ENCODE data around the gene CRYZL1. TPM values are rescaled to one million over a fixed set of nuclear protein-coding genes. Genes with fewer than 3 reads are reported as not detected.
"Not testable (repeated sequence)": the region's sequence is repeated elsewhere in the genome, so short reads cannot be mapped to it uniquely, and the experiment has no call there.

Gene CRYZL1
- 10 to 100 TPM; 58.0 to 76.8 (median 63.0) TPM for polyA plus RNA-seq (ENCODE audit: insufficient read length in 4 of 4)

DNA sequence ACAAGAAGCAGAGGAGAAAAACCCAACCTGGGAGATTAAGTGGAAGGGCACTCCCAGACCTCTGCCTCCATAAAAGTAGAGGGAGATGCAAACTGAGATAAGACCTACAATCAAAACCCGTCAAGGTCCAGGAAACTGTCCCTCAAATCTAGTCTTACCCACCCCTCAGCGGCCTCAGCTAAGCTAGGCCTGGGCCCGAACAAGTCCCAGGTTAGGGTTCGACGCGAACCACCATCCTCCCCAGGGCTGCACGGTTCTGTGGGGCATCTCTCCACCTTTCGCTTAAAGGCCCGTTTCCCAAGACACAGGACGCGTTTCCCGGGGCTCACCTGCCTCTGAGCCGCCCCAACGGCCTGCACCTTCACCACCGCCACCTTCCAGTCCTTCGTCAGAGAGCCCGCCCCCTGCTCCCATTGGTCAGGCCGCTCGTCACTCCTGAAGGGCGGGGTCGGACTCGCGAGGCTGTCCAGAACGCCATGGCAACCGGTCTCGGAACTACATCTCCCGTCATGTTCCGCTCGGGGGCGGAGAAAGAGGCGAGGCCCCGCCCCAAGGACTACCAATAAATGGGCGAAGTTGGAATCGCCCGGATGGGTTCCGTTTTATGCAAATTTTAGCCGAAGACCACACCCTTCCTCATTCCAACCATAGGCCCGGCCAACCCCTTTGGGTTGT is at the start of gene CRYZL1:
TSS of gene CRYZL1 (minus strand) at position 390 of the 675 bp plus-strand sequence. CDS start 10,190 bp downstream, outside the sequence.
- peak; percentile 96 to 100 (median 99) for DNase-seq (ENCODE audit: low read depth in 4 of 4, low spot score in 3 of 4)

DNA sequence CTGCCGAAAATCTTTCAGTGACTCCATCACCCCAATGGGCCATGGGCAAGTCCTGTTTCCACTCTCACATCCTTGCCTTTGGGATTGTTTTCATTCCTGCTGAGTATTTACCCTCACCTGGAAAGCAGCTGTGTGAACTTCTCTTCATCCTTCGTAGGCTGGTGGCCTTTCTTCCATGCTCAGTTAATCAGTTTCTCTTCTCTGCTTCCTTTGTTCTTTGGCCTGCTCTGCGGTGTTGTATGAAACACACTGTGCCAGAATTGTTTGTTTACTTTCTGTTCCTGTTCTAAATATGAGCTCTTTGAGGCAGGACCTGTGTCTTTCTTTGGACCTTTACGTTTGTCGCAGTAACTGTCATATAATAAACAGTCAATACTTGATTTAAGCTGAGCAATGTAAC is 49.3 kb upstream of the CRYZL1 start:
- DNase-seq (ENCODE audit: low read depth in 4 of 4, low spot score in 3 of 4), result no peak

DNA sequence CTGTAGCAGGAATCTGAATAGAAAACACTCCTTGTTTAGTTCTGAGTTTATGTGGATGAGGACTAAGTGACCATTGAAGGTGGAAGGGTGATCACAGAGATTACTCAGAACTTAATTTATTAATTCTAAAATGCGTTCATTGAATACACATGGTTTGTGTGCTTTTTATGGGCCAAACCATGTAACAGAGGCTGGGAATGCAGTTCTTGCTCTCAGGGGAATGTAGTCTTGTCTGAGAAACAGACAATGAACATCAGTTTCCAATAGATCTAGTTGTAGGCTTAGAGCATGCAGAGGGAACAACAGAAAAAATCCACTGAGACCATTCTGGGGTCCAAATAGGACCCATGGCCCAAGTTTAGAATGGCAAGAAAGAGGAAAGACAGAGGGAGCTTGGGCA is 46.8 kb upstream of the CRYZL1 start:
- no peak for DNase-seq (ENCODE audit: low read depth in 4 of 4, low spot score in 3 of 4)

DNA sequence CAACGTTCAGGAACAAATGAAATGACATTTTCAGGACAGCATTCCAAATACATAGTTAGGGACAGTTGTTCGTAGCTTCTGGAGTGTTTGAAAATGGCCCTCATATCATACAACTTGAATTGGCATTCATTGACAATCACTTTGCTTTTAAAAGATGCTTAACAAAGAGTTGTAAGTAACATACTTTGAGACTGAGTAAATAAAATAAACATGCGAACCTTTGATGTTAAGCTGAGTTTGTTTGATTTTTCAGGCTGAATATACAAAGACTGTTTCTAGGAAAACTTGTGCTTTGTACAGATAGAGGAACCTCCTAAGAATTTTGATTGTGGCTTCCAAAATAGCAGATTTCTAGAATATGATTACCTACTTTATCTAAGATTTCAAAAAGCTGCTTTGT is 46.1 kb upstream of the CRYZL1 start:
- DNase-seq (ENCODE audit: low read depth in 4 of 4, low spot score in 3 of 4), result no peak

DNA sequence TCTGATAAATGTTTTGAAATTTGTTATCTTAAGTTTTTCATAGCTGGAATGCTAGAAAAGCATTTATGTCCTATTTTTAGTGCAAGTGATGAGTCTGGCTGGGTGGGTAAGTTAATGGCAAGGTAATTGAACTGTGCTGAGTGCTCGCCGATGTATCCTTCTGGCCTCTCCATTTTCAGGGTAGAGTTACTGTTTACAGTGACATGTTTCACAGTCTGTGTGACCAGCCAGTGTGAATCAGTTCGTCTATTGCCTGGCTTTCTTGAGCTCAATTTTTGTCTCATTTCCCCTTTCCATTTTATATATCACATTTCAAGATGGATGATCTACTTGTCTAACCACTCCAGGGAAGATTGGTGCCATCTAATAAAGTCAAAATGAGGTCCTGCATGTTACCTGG is 44.8 kb upstream of the CRYZL1 start:
- no peak for DNase-seq (ENCODE audit: low read depth in 4 of 4, low spot score in 3 of 4)

DNA sequence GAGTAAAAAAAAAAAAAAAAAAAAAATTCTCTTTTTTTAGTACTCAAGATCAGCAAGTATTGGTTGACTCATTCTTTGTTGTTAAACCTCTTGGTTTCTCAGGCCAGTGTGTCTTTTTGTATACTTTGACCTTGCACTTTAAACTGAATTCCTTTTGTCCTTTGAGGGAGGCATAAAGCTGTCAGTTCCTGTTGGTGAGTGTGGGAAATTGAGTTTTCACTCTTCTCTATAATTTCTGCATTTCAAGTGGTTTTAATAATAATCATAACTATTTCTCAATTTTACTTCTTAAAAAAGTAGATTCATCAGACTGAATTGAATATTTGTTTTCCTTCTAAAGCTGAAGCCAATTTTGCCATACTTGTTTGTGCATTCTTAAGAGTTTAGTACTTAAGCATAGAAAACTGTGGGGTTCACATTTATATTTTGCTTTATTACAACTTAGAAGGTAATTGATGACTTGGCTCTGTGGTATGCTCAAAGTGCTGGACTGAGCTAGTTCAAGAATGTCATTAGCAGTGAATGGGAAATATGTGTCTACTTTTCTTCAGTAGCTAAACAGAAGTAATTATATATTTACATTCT is 44.2 kb upstream of the CRYZL1 start:
- DNase-seq (ENCODE audit: low read depth in 4 of 4, low spot score in 3 of 4), result no peak

DNA sequence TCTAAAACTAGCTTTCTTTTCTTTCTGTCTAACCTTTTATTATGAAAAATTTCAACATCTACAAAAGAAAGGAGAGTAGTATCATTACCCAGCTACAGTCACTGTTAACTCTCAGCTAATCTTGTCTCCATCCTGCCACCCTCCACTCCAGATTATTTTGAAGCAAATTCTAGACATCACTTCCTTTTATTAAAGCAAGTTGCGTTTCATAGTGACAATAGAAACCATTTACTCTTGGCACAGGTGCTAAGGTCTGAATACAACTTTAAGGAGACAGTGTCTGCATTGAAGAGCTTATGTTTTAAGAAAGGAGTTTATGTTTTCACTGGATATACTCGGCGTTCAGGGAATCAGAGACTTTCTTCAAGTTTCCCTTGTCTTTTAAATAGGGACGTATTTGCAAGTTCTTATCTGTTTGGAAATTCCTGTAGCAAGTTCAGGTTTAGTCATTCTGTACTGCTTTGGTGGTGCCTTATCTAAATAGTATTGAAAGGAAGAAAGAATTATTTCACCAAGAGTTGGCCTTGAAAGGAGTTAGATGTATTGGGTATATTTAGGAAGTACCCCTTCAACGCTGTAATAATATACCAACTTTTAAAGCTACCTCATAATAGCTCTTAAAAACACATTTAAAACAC is 43.5 kb upstream of the CRYZL1 start:
- DNase-seq (ENCODE audit: low read depth in 4 of 4, low spot score in 3 of 4), result no peak

DNA sequence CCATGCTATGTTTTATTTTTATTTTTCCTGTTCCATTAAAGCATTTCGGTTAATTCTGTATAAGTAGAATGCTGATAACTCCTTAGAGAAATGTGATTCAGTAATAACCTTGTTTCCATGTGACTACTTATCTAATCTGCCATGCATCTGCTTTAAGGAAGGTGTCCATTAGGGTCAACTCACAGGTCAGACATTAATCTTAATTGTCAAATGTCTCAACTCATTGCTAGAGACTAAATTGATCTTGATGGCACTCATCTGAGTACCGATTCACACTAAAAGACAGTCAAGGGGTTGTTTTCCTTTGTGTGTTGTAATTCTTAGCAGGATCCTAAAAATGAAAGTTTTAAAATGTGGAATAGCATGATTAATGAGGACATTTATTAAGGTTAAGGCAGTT is 42.5 kb upstream of the CRYZL1 start:
- no peak for DNase-seq (ENCODE audit: low read depth in 4 of 4, low spot score in 3 of 4)

DNA sequence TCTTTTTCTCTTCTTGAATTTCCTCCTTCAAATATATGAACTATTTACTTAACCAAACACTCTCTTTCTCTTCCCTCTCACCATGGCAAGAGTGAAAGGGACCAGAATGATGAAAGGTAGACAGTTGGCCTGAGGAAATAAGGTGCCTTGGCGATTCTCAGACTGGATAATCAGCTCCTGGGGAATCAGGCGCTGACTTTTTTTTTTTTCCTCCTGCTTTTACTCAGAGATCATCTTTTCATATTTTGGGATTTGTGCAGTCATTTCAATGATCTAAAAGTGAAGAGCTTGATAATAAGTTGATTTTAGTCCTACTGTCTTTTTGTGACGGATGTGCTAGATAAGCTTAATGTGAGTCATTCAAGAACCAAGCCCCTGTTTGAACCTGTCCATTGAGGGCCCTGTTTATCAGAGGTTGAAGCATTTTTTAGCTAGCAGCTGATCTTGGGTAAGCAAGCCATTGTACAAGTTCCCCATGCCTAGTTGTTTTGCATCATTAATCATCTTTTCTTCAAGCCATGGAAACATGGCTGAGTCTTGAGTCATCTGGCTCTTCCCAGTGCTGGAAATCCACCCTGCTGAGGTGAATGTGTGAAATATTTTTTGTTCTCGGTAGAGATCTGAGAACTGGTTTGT is 41.6 kb upstream of the CRYZL1 start:
- DNase-seq (ENCODE audit: low read depth in 4 of 4, low spot score in 3 of 4), result no peak

DNA sequence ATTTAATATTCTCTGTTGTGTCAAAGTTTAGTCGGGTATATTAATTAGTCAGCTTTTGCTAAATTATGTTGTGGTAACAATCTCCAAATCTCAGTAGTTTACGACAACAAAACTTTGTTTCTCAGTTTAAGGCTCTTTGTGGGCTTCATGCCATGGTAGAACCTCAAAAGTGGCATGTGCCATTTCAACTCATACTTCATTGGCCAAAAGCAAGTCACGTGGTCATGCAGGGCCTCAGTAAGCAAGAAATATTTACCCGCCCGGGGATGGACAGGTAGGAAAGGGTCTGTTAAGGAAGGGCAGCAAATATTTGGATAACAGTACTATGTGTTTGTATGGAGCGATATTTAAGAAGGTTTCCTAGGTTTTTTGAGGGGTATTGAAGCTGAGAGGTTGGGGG is 39.3 kb upstream of the CRYZL1 start:
- DNase-seq (ENCODE audit: low read depth in 4 of 4, low spot score in 3 of 4), result no peak

DNA sequence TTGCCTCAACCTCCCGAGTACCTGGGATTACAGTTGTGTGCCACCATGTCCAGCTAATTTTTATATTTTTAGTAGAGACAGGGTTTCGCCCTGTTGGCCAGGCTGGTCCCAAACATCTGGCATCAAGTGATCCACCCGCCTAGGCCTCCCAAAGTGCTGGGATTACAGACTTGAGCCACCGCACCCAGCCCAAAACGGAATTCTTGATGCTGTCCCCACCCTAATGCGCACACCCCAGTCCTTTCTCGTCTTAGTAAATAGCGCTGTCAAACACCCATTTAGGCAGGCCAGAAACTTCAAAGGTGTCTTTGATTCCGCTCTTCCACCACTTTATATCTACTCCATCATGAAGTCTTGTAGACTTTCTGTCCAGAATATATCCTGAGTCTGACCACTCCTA is 35.9 kb upstream of the CRYZL1 start:
- no peak for DNase-seq (ENCODE audit: low read depth in 4 of 4, low spot score in 3 of 4)

DNA sequence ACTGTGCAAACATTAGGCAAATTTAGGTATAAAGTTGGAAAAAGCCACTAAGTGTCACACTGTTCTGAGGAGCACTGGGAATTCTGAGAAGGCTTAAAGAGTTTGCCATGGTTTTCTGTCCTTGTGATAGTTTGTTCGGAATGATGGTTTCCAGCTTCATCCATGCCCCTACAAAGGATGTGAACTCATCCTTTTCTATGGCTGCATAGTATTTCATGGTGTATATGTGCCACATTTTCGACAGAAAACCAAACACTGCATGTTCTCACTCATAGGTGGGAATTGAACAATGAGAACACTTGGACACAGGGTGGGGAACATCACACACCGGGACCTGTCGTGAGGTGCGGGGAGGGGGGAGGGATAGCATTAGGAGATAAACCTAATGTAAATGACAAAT is 35.1 kb upstream of the CRYZL1 start:
- not testable (repeated sequence) for DNase-seq (ENCODE audit: low read depth in 4 of 4, low spot score in 3 of 4)

DNA sequence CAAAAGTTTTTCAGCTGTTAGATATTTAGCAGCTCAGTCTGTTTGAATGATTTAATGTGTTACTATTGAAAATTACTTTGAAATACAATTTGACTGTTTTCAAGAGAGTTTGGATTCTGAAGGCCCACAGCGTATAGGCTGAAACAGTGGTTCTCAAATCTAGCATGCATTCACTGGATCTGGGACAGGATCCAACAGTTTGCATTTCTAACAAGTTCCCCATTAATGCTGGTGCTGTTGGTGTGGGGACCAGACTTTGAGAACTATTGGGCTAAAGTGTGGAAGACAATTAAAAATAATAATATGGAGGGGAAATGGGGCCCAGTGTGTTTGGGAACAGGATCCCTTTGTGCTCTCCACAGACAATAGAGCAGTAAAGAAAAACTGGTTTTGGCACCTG is 32.7 kb upstream of the CRYZL1 start:
- no peak for DNase-seq (ENCODE audit: low read depth in 4 of 4, low spot score in 3 of 4)

DNA sequence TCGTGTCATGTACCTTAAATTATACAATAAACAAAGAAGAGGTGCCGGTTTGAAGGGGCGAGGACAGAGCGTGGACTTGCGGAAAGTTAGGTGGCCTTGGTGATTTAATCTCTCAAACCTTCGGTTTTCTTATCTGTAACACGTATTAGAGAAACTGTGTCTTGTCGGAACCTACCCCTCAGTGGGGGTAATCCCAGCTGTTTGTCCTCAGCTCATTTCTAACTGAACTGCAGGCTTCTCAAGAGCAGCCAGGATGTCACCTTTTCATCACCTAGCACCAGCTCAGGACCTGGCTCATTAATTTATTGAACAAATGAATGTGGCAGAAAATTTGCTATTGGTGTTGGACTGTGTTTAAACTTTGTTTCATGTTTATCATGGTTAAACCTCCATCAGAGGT is 31.9 kb upstream of the CRYZL1 start:
- DNase-seq (ENCODE audit: low read depth in 4 of 4, low spot score in 3 of 4), result no peak

DNA sequence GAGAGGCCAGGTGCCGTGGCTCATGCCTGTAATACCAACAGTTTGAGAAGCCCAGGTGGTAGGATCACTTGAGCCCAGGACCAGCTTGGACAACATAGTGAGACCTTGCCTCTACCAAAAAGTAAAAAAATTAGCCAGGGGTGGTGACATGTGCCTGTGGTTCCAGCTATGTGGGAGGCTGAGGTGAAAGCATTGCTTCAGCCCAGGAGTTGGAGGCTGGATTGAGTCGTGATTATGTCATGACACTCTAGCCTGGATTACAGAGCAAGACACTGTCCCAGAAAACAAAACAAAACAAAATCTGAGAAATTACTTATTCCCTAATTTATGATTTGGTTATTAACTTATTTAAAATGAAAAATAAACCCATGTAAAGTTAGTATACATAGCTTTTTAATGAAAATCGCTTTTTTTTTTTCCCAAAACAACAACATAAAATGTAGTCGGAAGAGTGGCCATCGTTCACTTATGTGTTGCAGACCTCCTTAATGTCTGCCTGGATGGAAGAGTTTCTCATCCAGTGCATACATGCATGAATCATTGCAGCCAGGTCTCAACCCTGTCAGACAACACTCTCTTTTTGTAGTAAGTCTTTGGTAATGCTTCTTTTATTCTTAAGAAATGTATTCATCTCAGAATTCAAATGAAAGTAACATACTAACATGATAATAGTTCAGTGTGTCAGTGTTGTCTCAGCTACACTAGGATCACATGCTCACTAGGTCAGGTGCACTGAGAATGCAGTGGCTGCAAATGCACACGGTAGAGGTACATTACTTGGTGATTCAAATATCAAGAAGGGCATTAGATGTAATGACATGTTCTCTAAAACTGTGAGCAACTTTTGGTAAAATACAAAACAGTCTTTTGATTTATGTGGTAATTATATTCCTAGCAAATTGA is 28.8 kb upstream of the CRYZL1 start:
- no peak for DNase-seq (ENCODE audit: low read depth in 4 of 4, low spot score in 3 of 4)

DNA sequence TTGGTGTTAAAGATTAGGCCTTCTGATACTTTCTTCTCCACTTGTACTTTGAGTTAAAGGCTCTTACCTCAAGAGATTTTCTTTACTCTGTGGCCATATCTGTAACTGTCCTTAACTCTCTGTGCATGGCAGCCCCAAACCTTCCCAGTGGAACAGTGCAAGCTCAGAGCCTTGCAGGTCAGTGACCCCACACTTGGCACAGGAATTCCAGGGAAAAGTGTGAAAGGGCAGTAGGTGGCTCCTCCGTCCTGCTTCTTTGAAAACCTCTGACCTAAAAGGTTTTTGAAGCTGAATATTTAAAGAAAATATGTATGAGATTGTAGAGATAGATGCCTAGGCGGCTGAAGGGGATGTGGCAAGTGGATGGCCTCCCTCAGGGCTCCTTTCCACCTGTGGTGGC is 27.1 kb upstream of the CRYZL1 start:
- DNase-seq (ENCODE audit: low read depth in 4 of 4, low spot score in 3 of 4), result no peak

DNA sequence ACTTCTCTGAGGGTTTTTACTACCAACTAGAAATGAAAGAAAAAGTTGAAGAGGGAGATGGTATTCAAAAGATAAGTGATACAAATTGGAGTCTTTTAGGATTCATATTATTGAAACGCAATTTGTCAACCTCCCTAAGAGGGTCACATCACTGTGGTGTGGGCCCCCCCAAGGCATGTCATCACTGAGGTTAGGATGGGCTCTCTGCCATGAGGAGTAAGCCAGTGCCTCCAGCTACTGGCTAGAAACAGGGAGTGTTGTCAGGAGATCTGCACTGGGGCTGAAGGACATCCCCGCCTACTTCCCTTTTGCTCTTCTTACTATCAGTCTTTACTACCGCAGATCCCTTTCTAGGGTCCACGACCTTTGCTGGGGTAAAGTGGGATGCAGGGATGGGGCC is 26.6 kb upstream of the CRYZL1 start:
- no peak for DNase-seq (ENCODE audit: low read depth in 4 of 4, low spot score in 3 of 4)

DNA sequence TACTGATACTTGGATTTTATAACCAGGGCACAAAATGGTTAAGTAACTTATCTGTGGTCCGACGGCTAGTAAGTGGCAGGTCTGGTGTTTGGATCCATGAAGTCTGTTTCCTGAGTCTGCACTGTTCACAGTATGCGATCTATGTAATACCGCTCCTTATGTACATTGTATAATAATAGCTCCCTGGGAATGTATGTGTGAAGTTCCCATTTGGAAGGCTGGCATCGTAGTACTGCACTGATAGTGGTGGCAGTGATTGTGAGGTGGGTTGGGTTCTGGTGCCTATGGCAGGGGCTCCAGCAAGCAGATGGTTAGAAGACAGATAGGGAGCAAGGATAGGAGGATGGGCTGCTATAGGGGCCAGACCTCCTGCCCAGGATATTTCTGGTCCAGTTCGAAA is 26.1 kb upstream of the CRYZL1 start:
- DNase-seq (ENCODE audit: low read depth in 4 of 4, low spot score in 3 of 4), result no peak

DNA sequence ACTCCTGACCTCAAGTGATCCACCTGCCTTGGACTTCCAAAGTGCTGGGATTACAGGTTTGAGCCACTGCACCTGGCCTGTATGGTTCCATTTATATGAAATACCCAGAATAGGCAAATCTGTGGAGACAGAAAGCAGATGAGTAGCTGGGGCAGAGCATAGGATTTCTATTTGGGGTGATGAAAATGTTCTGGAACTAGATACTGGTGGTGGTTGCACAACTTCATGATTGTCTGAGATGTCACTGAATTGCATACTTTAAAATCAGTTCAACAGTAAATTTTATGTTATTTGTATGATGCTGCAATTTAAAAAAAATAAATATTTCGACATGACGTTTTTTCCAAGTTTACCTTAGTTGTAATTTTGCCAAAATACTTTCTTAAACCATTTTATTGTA is 24.6 kb upstream of the CRYZL1 start:
- no peak for DNase-seq (ENCODE audit: low read depth in 4 of 4, low spot score in 3 of 4)

DNA sequence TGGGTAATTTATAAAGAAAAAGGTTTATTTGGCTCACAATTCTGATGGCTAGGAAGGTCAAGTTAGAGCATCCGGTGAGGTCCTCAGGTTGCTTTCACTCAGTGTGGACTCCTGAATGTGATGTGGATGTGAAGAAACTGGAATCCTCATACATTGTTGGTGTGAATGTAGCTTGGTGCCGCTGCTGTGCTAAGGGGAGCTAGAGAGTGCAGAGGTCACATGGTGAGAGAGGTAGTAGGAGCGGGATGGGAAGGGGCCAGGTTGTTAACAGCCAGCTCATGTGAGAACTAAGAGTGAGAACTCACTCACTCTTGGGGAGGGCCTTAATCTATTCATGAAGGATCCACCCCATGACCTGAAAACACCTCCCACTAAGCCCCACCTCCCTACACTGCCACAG is 22.6 kb upstream of the CRYZL1 start:
- no peak for DNase-seq (ENCODE audit: low read depth in 4 of 4, low spot score in 3 of 4)

DNA sequence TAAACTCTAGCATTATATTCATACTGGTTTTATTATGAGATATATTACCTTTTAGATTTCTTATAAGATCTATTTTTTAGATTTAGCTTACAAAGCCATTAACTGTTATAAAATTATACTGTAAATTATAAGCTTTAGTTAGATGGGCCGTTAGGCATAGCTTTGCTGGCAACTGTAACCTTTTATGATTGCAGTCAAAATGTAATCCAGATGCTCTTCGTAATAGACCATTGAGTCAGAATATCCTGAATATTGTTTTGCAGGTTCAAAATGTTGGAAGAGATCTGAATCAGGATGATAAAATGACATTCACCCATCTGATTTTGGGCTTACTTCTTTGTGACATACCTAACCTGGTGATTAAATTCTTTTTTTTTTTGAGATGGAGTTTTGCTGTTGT is 21.7 kb upstream of the CRYZL1 start:
- no peak for DNase-seq (ENCODE audit: low read depth in 4 of 4, low spot score in 3 of 4)

Data from right renal pelvis (tissue), 4 donors.